ENCODE measurements around the gene CATSPERE.
"Not testable (repeated sequence)": the region's sequence is repeated elsewhere in the genome, so short reads cannot be mapped to it uniquely, and the experiment has no call there.

Gene CATSPERE

DNA sequence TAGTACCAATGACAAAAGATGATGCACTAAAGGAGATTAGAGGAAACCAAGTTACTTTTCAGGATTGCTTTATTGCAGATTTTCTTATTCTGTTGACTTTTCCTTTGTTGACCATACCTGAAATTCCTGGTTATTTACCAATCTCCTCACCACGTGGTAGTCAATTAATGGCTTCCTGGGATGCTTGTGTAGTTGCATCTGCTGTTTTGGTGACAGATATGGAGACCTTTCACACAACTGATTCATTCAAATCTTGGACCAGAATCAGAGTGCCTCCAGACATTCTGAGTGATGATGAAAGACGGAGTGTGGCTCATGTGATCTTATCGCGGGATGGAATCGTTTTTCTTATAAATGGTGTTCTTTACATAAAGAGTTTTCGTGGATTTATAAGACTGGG lies 91.3 kb downstream of the CATSPERE start:
- no peak for DNase-seq (ENCODE audit: low spot score)

DNA sequence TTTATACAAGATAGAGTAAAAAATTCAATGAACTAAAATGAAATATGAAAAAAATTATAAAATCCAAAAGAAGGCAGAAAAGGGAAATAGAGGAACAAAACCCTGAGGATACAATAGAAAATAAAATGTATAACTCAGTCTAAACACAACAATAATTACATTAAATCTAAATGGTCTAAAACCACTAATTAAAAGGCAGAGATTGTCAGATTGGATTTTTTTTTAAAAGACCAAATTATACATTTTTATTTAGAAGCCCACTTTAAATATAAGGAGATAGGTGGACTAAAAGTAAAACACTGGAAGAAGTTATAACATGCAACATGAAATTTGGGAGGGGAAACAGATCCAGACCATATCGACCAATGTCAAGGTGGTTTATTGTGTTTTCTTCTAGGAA lies 95.2 kb downstream of the CATSPERE start:
- DNase-seq (ENCODE audit: low spot score) = no peak

DNA sequence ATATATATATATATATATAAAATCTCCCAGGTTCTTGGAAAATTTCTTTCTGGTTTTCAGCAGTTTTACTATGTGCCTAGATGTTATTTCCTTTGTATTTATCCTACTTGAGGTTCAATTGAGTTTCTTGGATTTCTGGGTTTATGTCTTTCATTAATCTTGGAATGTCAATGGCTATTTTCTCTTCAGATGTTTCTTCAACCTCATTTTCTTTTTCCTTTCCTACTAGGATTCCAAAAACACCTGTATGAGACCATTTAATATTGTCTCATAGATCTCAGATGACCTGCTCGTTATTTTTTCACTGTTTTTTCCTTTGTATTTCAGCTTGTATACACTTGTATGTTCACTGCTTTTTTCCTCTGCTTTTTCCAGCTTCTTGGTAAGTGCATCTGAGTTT lies 96.5 kb downstream of the CATSPERE start:
- DNase-seq (ENCODE audit: low spot score) = no peak

DNA sequence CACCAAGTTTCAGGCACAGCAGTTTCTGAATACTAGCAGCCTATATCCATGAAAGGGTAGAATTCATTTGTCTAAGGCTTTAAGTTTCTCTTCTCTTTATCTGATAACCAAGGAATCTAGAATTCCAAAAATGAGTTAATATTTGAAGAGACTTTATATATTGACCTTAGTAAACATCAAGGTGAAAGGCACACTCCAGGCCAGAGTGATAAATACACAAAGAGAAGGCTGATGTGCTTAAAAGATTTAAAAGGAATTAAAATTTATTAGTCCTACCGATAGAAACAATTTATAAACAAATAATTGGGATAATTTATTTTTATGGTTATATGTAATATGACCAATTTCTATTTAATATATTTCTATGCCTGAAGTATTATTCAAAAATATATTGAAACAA lies 98.5 kb downstream of the CATSPERE start:
- DNase-seq (ENCODE audit: low spot score) = no peak

DNA sequence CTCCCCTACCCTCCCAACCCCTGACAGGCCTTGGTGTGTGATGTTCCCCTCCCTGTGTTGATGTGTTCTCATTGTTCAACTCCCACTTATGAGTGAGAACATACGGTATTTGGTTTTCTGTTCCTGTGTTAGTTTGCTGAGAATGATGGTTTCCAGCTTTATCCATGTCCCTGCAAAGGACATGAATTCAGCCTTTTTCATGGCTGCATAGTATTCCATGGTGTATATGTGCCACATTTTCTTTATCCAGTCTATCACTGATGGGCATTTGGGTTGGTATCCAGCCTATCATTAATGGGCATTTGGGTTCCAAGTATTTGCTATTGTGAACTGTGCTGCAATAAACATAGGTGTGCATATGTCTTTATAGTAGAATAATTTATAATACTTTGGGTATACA lies 101.8 kb downstream of the CATSPERE start:
- not testable (repeated sequence) for DNase-seq (ENCODE audit: low spot score)

DNA sequence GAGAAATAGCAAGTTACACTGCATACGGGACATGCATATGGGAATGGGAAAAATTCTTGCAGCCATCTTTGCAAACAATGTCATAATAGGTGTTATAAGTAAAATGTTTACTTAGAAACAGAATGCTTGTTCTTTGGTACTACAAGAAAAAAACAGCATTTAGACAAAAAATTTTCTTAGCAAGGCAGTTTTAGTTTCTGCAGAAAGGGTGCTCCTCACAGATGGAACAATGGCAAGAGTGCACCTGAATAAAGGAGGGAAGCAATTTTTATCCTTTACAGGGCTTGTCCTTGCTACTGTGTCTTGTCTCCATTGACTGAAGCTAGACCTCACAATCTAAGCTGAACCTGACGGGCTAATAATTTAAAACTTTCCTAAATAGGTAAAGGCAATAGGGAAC lies 112.7 kb downstream of the CATSPERE start:
- no peak for DNase-seq (ENCODE audit: low spot score)

DNA sequence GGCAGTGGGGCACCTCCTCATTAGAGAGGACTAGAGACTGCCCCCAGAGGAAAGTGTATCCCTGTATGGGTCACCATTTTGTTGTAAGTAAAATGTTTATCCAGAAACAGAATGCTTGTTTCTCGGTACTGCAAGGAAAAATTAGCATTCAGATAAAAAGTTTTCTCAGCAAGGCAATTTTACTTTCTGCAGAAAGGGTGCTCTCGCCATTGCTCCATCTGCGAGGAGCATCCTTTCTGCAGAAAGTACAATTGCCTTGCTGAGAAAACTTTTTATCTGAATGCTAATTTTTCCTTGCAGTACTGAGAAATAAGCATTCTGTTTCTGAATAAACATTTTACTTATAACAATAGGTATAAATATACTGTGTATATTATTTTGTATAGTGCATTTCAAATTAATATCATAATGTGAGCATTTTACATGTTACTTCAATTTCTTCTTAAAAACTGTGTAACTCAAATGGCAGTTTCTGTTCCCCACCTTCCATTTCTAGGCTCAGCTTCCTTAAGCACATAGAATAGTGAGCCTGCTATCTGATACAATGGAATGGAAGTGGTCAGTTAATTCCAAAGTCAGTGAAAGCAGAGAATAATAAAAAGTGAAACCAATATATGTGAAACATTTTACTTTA lies 115.3 kb downstream of the CATSPERE start:
- DNase-seq (ENCODE audit: low spot score) = no peak

DNA sequence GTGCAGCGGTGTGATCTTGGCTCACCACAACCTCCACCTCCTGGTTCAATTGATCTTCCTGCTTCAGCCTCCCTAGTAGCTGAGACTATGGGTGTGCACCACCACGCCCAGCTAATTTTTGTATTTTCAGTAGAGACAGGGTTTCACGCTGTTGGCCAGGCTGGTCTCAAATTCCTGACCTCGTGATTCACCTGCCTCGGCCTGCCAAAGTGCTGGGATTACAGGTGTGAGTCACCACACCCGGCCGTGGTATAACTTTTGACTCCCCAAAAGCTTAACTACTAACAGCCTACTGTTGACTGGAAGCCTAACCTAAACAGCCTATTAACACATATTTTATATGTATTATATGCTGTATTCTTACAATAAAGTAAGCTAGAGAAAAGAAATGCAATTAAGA lies 117.1 kb downstream of the CATSPERE start:
- DNase-seq (ENCODE audit: low spot score) = not testable (repeated sequence)

DNA sequence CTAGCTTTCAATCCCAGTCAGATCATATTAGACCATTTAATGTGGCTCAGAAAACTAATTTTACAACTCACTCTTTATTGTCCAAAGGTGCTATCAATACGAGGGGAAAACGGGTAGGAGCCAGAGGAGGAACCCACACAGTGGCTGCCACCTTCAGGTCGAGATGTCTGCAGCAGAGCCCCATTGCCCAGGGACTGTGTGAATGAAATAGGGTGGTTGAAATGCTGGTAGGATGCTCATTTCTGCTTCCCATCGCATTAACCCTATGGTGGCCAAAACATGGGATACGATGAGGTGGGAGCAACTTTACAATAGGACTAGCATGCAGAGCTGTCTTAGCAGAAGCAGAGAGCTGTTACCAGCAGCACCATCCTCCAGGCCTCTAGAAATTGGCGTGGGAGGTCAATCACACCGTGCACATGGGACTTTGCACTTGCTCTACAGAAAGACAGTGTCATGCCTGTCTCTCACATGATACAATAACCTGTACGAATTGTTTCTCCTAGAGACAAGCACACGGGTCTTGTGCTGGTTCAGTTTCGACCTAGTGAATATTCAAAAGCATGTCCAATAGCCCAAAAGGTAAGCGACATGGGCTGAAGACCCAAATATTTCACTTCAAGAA lies 122.4 kb downstream of the CATSPERE start:
- no peak for DNase-seq (ENCODE audit: low spot score)

DNA sequence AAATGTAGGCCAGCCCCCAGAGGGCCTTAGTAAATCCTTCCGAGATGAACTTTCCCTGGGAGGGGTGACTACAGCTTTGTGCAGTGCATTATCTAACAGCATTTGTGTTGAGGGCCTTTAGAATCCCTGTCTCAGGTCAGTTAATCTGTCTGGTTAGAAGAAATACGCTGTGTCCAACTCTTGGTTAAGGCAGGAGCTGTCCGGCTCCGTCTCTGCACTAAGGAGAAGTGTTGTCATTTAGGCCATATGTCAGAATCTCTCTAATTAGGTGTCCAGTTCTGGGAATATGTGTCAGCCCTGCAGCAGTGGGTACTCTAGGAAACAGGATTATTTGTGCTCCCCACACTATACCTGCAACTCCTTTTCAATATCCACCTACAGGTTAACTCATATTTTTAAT lies 124.8 kb downstream of the CATSPERE start:
- DNase-seq (ENCODE audit: low spot score) = no peak

DNA sequence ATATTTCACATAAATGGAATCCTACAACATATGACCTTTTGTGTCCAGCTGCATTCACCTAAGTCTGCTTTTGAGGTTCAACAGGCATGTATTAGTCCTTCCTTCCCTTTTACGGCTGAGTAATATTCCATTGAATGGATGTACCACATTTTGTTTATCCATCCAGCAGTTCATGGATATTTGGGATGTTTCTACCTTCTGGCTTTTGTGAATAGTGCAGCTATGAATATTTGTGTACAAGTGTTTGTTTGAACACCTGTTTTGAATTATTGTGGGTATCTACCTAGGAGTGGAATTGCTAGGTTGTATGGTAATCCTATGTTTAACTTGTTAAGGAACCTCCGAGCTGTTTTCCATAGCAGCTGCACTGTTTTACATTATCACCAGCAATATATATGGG lies 129.6 kb downstream of the CATSPERE start:
- no peak for DNase-seq (ENCODE audit: low spot score)

DNA sequence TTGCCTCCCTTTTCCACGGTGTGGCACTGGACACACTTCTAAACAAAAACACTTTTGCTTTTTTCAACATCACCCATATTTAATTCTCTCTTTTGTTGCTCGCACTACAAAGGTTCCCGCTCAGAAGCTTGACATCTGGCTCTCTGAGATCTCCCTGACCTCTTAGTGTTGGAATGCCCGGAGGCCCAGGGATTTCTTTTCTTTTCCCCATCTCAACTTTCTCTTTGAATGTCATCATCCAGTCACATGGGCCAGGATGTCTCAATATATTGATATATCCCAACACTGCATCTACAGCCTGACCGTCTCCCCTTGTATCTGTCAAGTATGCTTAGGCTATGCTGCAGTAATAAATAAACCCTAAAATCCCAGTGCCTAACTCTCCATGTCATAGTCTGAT lies 137.5 kb downstream of the CATSPERE start:
- DNase-seq (ENCODE audit: low spot score) = no peak

DNA sequence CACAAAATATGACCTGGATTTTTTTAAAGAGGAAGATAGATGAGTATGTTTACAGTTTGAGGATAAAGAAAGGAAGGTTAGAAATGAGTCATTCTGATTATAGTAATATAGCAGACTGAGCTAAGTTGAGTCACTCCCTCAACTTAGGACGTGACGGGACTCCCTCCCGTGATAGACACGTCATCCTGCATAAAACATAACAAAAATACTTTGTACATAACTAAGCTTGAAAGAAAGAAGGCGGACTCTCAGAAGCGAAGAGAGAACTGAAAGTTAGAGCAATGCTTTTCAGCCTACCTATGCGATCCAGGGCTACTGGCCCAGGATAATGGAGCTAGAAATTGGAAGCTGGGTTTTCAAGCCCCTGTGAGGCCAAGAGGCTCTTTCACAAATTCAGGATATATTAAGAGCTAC lies 138.9 kb downstream of the CATSPERE start:
- DNase-seq (ENCODE audit: low spot score) = peak; percentile 83

DNA sequence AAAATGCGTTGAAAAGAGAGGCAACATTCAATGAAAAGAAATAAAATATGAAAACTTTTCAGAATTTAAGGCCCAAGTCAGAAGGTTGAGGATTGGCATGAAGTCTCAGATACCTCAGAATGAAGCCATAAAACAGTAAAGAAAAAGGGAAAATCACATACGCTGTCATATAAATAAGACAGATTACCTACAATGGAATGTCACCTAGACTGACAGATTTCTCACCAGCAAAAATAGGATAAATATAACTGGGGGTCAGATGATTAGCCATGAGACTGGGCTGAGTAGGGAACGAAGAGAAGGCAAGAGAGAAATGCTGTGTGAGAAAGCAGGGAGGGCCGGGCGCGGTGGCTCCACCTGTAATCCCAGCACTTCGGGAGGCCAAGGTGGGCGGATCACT lies 140.3 kb downstream of the CATSPERE start:
- DNase-seq (ENCODE audit: low spot score) = no peak

DNA sequence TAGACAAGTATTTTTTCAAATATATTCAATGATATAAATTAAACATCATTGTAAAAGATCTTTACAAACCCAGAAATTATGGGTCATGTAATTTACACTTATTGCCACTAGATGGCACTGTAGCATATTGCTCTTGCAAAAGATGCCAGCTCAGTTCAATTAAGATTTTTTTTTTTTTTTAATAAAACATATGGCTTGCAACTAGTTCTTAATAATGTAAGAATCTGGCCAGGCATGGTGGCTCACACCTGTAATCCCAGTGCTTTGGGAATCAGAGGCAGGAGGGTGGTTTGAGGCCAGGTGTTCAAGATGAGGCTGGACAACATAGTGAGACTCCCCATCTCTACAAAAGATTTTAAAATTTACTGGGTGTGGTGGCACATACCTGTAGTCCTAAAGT lies 142.4 kb downstream of the CATSPERE start:
- peak; percentile 45 for DNase-seq (ENCODE audit: low spot score)

DNA sequence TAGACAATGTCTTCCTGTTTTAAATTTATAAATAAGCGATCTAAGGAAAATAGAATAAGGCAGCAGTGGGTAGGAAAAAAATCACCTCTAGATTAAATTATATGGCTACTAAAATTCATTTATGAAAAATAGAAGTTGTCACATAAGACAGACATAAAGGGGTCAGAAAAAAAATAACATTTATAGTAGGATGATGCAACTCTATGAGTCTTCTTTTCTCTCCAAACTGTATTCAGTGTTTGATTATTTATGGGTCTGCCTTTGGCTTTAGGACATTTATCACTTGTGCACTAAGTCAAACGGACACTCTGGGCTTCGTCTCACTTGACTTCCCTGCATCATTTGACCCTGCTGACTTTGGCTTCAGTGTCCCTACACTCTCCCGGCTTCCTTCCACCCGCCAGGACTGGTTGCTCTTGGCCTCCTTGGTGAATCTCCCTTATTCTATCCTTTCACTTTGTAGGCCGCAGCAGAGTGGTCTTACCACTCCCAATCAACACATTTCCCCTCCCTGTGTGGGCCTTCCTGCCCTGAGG lies 144.8 kb downstream of the CATSPERE start:
- DNase-seq (ENCODE audit: low spot score) = no peak

DNA sequence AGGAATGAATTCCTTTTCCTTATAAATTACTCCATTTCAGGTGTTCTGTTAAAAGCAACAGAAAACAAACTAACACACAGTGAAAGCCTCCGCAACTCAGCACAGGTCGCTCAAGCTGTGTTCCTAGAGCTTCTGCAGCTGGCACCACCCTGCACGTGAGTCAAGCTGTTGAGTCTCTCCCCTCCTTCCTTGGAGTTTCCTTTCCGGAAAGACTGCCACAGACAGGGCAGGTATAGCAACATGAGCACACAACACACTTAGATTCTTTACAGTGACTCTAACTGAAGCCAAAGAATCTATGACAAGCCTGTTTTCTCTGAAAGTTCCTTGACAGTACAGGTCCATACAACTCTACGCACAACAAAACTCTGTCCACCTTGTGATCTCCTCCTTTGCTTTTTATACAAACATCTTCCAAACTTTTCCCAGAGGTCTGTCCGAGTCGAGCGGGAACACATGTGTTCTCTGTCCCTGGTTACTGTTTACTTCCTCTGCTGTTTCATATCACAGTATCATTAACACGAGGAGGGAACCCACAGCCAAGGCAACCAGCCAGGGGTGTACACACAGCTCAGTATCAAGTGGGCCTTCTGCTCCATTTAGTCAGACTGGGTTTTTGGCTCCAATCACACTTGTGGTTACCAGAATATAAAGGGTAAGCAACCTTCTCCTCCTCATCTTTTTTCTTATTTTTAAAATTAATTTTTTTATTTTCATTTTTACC lies 153.2 kb downstream of the CATSPERE start:
- DNase-seq (ENCODE audit: low spot score) = no peak

DNA sequence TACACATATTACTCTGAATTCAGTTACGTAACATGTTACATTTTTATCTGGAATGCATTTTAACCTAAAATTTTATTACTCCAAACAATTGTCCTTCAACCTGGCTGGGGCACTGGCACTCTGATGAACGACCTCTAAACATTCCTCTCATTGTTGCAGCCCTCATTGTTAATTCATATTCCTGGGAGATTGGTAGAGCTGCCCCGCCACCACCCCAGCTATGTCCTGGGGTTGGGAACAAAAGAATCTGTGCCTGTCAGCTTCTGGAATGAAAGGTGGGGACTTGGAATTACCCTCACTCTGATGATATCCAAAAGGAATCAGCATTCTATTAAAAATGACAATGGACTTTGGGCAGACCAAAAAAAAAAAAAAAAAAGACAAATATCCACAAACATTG lies 153.8 kb downstream of the CATSPERE start:
- DNase-seq (ENCODE audit: low spot score) = no peak

DNA sequence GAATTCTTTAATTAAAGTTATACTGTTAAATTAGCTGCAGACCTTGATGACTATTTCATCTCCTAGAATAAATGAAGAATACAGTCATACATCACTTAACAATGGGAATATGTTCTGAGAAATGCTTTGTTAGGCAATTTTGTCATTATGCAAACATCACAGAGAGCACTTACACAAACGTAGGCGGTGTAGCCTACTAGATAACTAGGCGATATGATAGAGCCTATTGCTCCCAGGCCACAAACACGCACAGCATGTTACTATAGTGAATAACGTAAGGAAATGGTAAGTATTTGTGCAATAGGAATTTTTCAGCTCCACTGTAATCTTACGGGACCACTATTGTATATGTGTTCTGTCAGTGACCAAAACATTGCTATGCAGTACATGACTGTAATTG lies 154.2 kb downstream of the CATSPERE start:
- DNase-seq (ENCODE audit: low spot score) = no peak

DNA sequence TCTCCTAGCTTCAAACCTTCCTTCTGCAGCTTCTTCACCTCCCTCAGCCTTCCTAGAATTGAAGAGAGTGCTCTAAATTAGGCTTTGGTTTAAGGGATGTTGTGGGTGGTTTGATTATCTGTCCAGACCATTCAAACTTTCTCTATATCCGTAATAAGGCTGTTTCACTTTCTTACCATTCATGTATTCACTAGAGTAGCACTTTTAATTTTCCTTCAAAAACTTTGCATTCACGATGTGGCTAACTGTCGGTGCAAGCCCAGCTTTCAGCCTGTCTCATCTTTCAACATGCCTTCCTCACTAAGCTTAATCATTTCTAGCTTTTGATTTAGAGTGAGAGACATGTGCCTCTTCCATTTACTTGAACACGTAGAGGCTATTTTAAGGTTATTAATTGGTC lies 165.6 kb downstream of the CATSPERE start:
- DNase-seq (ENCODE audit: low spot score) = no peak

DNA sequence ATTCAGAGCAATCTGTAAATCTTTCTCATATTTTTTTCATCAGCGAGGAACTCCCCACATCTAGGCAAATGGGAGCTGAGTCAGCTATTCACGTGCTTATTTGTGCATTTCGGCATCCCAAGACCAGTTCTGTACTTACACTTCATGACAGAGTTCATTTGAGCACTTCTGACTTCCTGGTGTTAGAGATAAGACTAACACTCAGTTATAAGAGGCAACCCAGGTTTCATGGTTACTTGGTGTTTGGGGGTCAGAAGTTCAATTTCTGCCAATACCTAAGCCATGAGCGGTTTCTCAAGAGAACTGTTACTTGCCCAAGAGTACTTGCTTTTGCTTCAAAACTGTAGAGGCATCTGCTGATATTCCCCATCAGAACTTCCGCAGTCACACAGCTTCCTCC lies 167.7 kb downstream of the CATSPERE start:
- DNase-seq (ENCODE audit: low spot score) = no peak

DNA sequence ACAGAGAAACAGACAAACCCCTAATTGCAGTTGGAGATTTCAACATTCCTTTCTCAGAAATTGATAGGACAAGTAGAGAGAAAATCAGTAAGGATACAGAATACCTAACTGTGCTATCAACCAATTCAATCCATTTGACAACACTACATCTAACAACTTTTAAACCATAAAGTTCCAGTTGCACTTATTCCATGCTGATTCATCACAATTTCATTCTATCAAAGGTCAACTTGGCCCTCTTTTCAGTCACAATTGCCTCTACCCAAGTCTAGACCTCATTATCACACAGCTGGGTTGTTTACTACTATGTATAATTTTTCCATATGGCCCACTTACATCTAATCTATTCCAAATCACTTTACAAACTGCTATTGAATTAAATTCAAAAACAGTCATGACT lies 172.1 kb downstream of the CATSPERE start:
- no peak for DNase-seq (ENCODE audit: low spot score)

DNA sequence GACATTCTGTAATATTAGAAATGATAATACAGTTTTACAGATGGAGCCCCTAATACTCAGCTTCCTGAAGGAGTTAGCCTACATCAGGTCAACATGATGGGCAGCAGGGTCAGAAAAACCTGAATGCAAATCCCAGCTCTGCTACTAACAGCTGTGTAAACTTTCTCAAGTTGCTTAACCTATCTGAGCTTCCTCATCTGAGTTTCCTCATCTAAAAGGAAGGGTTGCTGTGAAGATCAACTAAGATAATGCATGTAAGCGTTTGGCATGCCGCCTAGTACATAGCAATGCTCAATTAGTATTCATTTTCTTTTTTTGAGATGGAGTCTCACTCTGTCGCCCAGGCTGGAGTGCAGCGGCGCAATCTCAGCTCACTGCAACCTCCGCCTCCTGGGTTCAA lies 173.5 kb downstream of the CATSPERE start:
- DNase-seq (ENCODE audit: low spot score) = no peak

Measured in SW480 (cell line).